Adrenal gland (tissue), 5 donors: ENCODE results near the gene SEPTIN10.

Source experiments
- POLR2A ChIP-seq, 2 donors: fragments of 450-650 bp; IDR thresholded peaks; one replicate each; pipeline ENCODE4 v1.6.1; 2017; ENCODE audit warnings: antibody characterized with exemption in 2 of 2, mild to moderate bottlenecking in 2 of 2, moderate library complexity in 1 of 2
- TF ChIP-seq, protein P1 (sequence below), 6 experiments: fragments of 450-650 bp in 4 of 6; fragments of 200-600 bp in 2 of 6; sonication (generic) in 1 of 6; IDR thresholded peaks; 1 replicate in 5 of 6; 2 replicates in 1 of 6; pipeline versions ENCODE4 v1.5.1 to v1.8.0; 2016 to 2021; ENCODE audit warnings: antibody characterized with exemption in 6 of 6, mild to moderate bottlenecking in 2 of 6, moderate library complexity in 1 of 6
- donor health status: DM: no; HTN: no; CAD: no.

DNA sequence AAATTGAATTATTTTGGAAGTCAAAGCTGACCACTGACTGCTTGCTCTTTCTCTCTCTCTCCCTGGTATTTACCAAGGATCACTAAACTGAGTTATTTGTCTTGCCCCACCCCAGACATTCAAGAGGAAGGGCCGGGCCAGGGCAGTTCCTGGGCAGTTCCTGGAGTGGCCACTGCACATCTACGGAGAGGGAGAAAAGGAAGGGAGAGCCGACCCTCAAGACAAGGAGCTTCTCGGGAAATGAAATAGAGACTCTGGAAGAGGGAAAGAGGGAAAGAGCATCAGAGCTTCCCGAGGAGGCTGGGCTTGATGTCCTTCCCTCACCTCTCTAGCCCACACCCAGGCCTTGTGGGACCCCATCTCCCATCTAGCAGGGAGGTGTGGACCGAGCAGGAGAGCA lies 83.1 kb downstream of the SEPTIN10 start:
- TF ChIP-seq, protein P1, sequence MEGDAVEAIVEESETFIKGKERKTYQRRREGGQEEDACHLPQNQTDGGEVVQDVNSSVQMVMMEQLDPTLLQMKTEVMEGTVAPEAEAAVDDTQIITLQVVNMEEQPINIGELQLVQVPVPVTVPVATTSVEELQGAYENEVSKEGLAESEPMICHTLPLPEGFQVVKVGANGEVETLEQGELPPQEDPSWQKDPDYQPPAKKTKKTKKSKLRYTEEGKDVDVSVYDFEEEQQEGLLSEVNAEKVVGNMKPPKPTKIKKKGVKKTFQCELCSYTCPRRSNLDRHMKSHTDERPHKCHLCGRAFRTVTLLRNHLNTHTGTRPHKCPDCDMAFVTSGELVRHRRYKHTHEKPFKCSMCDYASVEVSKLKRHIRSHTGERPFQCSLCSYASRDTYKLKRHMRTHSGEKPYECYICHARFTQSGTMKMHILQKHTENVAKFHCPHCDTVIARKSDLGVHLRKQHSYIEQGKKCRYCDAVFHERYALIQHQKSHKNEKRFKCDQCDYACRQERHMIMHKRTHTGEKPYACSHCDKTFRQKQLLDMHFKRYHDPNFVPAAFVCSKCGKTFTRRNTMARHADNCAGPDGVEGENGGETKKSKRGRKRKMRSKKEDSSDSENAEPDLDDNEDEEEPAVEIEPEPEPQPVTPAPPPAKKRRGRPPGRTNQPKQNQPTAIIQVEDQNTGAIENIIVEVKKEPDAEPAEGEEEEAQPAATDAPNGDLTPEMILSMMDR (IDR thresholded peaks at IDR 0.05) = no peak
- no peak for TF ChIP-seq POLR2A (IDR thresholded peaks at IDR 0.05)
